ENCODE results near the gene HOXB6. TPM values are rescaled to one million over a fixed set of nuclear protein-coding genes. Genes with fewer than 3 reads are reported as not detected.

Gene HOXB6
- 40.2 and 58.7 TPM in 2 replicates for total RNA-seq (2014; rRNA removed; shearing (Covaris generic))

- peak; percentile 96 for DNase-seq (ENCODE audit: low spot score)
Observed at GRCh38 chr17:48604770-48605329, at the start of gene HOXB6. Gene HOXB6 (minus strand): TSS chr17:48604986. CDS start chr17:48598150, 6,836 bp downstream.

DNA sequence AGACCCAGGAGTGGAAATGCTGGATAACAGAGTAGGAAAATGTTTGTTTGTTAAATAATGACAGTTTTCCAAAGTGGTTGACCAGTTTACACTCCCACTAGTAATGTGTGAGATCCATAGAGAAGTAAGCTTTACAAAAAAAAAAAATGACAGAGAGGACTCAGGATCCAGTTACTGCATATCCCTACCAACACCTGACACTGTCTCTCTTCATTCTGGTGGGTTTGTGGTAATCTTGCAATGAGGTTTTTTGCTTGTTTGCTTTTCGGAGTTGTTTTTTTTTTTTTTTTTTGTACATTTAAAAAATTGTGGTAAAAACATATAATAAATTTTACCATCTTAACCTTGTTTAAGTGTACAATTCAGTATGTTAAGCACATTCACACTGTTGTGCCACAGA, 45.0 kb upstream of the HOXB6 start:
- no peak for DNase-seq (ENCODE audit: low spot score)

- DNase-seq (ENCODE audit: low spot score), result no peak
Observed at GRCh38 chr17:48647963-48648245, 43.1 kb upstream of the HOXB6 start.

- DNase-seq (ENCODE audit: low spot score), result no peak
Observed at GRCh38 chr17:48647103-48647962, 42.5 kb upstream of the HOXB6 start.

DNA sequence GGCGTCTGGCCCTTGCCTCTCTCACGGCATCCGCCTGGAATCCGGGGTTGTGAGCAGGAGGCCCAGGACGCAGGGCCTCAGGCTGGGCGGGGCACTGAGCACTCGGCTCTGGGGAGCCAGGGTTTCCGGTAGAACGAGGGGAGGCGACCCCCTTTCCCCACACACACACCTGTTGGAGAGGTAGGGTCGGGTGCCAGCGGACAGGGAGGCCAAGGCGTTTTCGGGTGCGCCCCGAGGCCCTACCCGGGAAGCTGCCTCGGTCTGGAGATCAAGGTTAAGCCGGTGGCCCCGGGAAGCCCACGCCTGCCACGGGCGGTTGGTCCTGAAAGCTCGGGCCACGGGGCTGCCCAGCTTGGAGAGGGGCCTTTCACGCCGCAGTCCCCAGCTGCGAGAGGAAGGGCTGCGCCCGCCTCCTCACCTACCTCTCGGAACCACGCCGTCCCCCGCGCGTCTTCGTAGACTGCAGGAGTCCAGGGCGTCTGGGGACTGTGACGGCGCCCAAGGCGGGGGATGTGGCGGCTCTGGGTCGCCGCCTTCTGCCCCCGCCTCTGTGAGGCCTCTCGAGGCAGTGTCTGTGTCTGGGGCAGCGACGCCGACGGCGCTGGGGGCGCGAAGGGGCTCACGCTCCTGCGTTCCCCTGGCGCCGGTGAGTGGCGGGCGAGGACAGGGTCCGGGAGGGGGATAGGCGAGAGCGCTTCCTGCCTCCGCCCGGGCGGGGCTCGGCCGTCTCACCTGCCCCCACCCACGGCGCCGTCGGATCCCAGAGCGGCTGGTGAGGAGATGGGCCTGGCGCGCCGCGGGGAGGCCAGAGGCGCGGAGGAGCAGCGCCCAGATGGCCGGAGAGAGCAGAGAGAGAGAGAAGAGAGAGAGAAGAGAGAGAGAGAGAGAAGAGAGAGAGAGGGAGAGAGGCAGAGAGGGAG, 41.7 kb upstream of the HOXB6 start:
- no peak for DNase-seq (ENCODE audit: low spot score)

- DNase-seq (ENCODE audit: low spot score), result no peak
Observed at GRCh38 chr17:48645639-48646182, 40.9 kb upstream of the HOXB6 start.

DNA sequence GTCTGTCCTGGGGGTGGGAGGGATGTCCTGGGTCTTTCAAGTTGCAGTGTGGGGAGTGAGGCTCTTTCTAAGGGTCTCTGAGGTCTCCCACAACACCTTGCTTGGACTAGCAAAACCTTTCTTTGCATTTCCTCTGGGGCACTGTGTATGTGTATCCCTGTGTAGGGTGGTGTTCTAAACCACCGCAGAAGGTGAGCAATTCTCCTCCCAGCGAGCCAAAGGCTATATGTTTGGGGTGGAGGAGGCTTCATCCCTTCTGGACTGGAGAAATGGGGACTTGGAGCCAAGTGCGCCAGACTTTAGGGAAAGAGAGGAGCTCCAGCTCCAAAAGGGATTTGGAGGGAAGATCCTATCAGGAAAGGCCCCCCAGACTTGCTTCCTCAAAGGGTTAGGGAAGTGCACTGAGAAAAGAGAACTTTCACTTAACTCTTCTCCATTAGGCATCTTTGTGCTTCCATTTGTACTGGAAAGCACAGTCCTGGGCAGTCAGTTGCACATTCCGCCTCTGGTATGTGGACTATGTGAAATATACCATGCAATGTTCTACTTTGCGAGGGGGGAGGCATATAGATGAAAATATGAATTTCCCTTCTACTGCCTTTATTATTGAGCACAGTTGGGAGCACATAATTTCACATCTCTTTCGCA, 40.2 kb upstream of the HOXB6 start:
- DNase-seq (ENCODE audit: low spot score), result no peak

DNA sequence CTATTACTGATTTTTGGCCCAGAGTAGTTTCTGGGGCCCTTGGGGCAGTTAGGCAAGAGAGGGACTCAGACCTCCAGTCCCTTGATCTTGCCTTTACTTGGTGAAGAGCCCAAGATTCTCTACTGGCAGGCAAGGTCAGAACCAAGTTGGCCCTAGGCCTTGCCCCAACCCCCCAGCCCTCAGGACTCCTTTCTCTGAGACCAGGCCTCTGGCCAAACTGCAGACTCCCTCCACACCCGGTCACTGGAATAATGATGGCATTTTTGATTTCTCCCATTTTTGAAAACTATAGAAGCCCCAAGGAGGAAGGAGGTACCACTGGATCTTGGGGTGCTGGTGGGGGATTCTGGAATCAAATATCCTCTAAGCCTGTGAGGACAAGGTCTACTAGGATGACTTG, 39.4 kb upstream of the HOXB6 start:
- no peak for DNase-seq (ENCODE audit: low spot score)

GRCh38 chr17:48643697-48644012, 38.9 kb upstream of the HOXB6 start:
- DNase-seq (ENCODE audit: low spot score), result no peak

GRCh38 chr17:48642843-48643696, 38.3 kb upstream of the HOXB6 start:
- no peak for DNase-seq (ENCODE audit: low spot score)

DNA sequence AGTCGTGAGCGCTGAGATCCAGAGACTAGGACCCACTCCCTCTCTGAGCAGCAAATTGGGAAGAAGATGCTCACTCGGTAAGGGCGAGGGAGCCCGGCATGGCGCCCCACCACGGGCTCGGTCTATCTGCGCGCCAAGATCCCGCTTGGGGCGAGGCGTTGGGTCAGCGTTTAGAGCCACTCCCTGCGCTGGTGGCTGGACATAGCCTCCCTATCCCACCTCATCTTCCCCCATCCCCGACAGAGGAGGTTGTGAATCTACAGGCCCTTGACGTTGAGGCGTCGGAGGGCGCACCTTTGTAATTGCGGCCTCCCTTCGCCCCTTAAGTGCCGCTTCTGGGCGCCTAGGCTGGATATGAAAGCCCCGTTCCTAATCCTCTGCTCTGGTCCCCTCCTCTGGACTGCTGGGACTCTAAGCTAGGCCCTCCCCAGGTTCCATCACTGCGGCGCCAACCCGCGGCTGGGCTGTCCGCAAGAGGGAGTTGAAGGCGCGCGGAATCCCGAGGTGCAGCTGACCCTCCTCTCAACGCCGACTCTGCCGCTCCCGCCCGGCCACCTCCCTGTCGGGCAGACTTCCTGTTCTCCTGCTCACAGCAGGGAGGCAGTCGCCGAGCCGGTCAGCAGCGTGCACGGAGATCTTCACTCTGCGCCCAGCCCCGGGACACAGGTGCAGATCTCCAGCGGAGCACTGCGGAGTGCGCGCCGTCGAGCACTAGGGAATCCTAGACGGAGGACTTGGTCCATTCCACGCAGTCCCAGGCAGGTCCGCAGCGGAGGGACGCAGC, 37.5 kb upstream of the HOXB6 start:
- DNase-seq (ENCODE audit: low spot score), result no peak

DNA sequence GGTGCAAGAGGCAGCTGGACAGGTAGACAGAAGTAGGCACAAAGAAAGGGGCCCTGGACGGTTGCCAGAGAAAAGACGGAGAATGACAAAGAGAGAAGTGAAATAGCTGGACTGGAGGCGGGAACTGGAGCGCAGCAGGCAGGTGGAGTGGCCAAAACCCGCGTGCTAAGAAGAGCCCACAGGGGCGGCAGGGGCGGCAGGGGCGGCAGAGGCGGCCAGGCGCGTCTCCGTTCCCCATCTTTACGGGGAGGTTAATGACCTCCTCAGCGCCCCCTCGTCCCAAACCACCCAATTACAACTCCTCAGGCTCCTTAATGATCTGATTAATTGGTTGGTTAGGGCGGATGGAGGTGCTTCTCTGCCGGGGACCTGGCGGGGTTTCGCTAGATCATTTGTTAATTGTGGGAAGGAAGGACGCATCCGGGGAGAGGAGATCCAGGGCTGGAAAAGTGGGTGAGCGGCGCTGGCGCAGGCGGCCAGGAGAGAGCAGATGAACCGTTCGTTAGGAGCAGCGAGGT, 36.8 kb upstream of the HOXB6 start:
- DNase-seq (ENCODE audit: low spot score), result no peak

- no peak for DNase-seq (ENCODE audit: low spot score)
Observed at GRCh38 chr17:48640858-48641180, 36.0 kb upstream of the HOXB6 start.

DNA sequence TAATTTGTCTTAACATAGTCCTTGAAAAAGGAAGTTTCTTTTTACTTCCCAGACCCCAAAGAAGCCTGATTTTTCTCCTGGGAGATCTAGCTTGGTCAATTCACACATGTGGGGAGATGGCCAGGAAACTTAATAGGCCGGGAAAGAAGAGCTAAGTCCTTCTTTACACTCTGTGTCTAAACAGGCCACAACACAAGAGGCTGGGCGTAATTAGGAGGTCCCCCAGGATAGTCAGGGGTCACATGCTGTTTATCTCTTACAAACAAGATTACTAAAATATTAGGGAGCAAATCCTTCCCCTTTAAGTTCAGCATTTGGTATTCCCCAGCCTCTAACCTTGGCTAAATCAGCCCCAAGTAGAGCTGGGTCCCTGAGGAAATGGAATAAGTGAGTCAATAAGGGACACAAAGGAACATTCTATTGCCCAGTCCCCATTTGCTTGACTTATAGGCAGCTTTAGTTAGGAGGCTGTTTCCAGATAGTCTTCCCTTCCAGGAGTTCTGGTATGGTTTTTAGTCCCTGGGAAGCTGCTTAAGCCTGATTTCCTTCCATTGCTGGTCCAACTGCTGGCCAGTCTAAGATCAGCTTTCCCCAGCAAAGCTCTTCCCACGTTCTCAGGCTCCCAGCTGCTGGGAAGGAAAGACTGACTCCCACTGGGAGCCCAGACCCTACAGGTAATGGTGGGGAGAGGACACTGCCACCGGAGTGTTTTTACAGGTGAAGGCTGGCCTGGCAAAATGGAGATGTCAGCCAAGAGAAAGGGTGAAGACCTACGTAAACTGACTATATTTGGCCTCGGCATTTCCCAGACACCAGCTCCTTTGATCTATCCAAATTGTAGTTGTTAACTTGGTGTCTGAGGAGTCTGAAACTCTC, 35.4 kb upstream of the HOXB6 start:
- no peak for DNase-seq (ENCODE audit: low spot score)

DNA sequence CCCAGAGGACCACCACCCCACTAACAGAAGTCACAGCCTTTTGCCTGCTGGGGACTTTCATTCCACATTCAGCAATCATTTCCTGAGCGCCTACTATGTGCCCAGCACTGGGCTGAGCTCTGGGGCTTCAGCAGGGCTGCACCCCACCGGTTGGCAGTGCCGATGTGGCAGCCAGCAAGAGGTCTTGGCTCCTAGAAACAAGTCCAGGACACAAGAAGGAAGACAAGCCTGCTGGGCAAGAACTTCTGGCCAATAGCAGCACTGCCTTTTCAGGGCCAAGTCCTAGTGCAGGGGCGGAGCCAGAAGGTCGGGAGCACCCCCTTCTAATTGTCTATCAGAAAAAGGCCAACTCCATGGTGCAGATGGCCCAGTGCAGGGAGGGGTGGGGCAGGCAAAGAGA, 34.4 kb upstream of the HOXB6 start:
- DNase-seq (ENCODE audit: low spot score), result no peak

GRCh38 chr17:48637323-48638260, 32.8 kb upstream of the HOXB6 start:
- peak; percentile 45 for DNase-seq (ENCODE audit: low spot score)

DNA sequence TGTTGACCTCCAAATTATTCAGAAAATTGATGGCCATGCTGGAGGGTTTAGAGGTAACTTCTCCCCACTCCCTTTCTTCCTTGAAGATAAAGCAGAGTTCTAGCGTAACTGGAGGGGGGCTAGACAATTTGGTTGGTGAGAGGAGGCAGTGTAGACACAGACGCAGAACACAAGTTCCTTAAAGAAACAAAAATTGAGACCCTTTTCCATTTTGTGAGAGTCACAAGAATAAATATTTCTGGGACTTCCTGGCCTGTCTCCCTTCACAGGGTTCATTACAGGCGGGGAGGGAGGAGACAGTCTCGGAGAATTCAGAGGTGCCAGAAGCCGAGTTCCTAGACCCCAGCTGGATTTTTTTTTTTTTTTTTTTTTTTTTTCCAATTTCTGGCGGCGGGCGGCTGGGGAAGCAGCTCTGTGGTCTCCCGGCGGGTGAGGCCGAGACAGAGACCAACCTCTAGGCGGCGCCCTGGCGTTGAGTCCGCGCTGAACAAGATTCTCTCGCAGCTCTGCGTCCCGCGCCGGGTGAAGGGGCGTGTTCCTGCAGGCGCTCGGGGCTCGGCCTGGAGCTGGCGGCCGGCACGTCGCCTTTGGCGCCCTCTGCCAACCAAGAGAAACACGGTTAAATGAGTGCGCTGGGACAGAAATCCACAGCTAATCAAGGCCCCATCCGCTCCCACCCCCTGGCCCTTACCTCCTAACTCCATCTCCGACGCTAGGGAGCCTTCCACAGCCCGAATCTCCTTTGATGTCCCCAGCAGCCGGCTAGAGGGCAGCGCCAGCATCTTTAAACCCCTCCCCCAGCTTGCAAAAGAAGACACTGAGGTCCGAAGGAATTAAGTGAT, 31.6 kb upstream of the HOXB6 start:
- DNase-seq (ENCODE audit: low spot score), result peak; percentile 39

Measured in A172 (cell line).